GM18526 (cell line): ENCODE results near the gene AK8.

Source experiments
- POLR2A ChIP-seq: IDR thresholded peaks from 3 replicates; pipeline ENCODE4 v1.6.1; 2011; ENCODE audit not compliant: insufficient read length; ENCODE audit errors: extremely low read depth

The AK8 gene

GRCh38 chr9:132804576-132805295 lies 73.3 kb downstream of the AK8 start:
- TF ChIP-seq POLR2A = no peak

- no peak for TF ChIP-seq POLR2A
These were observed 75.8 kb downstream of the AK8 start for GRCh38 chr9:132802121-132802795.

- no peak for TF ChIP-seq POLR2A
These were observed 76.4 kb downstream of the AK8 start for GRCh38 chr9:132801659-132802058.

- no peak for TF ChIP-seq POLR2A
These were observed 77.9 kb downstream of the AK8 start for GRCh38 chr9:132800038-132800648.

- TF ChIP-seq POLR2A = no peak
These were observed 79.0 kb downstream of the AK8 start for GRCh38 chr9:132798817-132799790.

- TF ChIP-seq POLR2A = no peak
These were observed 80.0 kb downstream of the AK8 start for GRCh38 chr9:132797861-132798659.

- no peak for TF ChIP-seq POLR2A
These were observed 82.4 kb downstream of the AK8 start for GRCh38 chr9:132795511-132796303.

GRCh38 chr9:132794730-132795380 lies 83.2 kb downstream of the AK8 start:
- TF ChIP-seq POLR2A = no peak

GRCh38 chr9:132793606-132794580 lies 84.2 kb downstream of the AK8 start:
- TF ChIP-seq POLR2A = no peak

- no peak for TF ChIP-seq POLR2A
These were observed 85.5 kb downstream of the AK8 start for GRCh38 chr9:132792547-132792946.

- TF ChIP-seq POLR2A = no peak
These were observed 86.3 kb downstream of the AK8 start for GRCh38 chr9:132791699-132792240.

GRCh38 chr9:132789719-132790118 lies 88.4 kb downstream of the AK8 start:
- TF ChIP-seq POLR2A = no peak
